GM19467 (cell line): ENCODE measurements around the gene CCDC102A.

Experiments
- ATAC-seq: cut with Tn5 transposase; IDR thresholded peaks from one replicate; pipeline ENCODE4 v1.9.1; 2021; ENCODE audit warnings: mild to moderate bottlenecking, moderate library complexity; ENCODE audit not compliant: unreplicated experiment

Gene CCDC102A

DNA sequence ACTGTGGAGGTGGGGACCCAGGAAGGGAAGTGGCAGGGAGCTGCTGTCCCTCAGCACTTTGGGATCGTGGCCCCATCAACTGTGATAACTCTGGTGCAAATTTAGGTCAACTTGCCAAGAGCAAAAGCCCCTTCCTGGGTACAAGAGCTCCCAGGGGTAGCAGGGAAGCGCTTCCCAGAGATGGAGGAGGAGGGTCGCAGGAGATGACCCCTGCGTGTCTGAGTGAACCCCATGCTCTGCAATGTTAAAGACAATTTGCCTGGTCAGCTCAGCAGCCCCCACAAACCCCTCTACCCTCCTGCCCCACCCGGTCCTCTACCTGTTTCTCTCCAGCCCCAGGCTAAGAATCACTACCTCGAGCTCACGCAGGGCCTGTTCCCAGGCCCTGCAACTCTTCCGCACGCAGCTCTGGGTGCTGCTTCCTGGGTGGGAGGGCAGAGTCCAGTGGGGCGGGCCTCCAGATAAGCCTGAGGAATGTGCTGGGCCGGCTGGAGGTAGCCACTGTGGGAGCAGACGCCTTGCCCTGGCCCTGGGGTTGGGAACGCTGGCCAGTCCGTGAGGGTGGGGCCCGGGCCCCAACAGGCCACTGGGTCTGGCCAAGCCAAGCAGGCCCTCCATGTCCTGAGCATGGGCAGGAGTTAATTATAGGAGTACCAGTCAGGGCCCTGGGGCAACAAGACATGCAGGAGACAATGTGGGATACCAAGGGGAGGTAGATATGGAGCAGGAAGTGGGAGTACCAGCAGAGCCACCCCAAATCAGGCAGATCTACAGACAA, 56.2 kb downstream of the CCDC102A start:
- no peak for ATAC-seq

DNA sequence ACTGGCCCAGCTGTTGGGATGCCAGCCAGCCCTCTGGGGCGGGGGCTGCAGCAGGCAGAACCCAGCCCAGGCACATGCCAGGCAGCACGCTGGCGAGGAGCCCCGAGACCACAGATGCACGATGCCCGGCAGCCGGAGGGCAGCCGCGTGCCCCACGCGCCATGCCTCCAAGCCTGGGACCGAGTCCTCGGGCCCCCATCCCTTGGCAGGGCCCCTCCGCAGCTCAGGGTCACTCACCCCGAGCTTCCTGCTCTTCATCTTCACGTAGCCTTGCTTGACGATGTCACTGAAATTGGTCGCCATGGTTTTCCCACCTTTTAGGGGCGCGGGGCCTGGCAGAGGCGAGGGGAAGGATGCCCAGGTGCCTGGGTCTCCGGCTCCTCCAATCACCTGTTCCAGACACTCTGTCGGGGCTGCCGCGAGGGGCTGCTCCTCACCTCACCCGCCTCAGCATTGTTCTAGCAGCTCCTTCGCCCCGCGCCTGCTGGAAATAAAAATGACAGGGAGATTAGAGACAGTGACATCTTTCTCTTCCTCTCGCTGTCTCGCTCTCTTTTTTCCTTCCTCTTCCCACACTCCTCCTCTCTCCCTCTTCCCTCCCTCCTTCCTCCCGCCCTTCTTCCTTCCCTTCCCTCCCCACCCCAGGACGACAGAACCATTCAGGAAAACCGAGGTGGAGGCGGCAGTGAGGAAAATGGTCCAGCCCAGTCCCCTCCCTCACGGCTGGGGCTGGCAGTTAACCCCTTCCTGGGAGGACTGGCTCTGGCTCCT, 57.0 kb downstream of the CCDC102A start:
- ATAC-seq: no peak

GRCh38 chr16:57478396-57479204, 57.8 kb downstream of the CCDC102A start:
- no peak for ATAC-seq

DNA sequence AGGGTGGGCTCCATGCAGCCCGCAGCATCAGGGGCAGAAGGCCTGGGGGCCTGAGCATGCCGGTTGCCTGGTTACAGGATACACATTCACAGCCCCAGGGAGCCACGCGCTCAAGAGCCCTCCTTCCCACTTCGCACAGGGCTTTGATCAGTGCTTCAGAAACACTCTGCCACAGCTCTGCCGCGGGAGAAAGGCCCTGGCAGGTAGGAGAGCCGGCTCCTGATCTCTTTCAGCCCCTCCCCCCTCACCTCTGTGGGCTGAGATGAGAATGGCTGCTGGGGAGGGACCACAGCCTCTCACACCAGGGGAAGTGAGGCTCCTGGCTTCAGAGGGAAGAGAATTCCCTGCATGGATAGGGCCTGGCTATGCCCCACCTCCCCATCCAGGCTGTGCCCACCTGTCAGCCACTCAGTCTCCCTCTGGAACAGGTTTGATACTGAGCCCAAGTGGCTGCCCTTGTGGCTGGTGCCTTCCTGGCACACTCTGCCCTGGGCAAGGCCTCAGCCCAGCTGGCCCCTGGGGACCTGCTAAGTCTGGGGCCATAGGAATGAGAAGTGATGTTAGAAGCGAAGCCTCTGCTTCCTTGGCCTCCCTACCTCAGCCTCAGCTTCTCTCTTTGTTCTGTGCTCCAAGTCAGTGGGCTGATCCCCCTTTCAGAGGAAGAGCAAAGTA, 58.7 kb downstream of the CCDC102A start:
- ATAC-seq: no peak

DNA sequence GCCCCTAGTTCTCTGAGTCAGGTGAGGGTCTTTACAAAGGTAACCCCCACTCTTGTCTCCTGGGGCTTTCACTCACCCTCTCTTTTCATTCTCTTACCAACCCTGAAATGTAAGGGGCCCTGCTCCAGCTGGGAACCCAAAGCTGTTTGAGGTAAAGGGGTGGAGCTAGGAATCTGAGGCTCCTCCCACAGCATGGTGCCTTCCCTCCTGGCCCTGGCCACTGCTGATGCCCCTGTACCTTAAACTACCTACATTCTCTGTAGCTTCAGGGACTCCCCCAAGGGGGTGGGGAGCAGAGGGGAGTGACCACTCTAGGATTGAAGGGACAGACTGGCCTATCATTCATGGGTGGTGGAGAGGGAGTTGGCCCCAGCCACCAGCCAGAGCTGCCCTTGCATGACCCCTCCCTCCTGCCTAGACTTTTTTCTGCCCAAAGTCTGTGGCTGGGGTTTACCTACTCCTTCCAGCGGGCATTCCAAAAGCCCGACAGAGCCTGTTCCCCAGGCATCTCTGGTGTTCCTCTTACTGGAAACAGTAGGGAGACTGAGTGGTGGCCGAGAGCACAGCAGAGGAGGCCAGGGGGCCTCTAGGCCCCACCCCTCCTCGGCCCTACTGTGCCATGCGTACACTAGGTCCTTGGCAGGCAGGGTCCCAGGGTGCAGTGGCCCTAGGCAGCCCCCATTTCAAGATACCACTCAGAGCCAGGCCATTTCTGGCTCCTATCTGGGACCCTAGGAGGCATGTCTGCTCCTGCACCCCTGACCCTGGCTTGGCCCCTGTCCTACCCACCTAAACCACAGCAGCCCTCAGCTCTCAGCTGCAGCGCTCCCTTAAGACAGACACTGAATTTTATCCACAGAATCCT, 59.6 kb downstream of the CCDC102A start:
- ATAC-seq: no peak

DNA sequence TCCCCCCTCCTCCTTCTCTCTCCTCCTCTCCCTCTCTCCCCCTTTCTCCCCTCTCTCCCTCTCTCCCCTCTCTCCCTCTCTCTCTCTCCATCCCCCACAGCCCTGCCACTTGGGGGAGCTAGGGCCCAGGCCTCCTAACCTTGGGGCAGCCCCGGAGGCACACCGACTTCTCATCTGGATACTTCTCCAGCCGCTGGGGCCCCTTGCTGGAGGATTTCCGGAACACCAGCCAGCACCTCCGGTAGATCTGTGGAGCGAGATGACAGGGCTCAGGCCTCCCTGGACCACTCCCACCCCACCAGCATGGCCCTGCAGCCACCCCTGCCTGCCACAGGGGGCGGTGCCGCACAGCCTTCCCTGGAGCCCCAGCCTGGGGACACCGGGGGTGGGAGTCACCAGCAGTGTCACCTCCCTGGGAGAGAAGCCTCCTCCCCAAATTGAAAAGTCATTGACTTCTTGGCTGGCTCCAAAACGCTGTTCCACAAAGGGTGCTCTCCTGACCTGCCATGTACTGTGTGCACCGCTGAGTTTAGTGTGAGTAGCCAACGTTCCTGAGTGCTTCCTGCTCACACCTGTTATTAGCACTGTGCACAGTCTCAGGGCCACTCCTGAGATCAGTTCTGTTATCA, 60.5 kb downstream of the CCDC102A start:
- peak; percentile 89 for ATAC-seq

GRCh38 chr16:57474671-57475661, 61.4 kb downstream of the CCDC102A start:
- ATAC-seq: no peak

DNA sequence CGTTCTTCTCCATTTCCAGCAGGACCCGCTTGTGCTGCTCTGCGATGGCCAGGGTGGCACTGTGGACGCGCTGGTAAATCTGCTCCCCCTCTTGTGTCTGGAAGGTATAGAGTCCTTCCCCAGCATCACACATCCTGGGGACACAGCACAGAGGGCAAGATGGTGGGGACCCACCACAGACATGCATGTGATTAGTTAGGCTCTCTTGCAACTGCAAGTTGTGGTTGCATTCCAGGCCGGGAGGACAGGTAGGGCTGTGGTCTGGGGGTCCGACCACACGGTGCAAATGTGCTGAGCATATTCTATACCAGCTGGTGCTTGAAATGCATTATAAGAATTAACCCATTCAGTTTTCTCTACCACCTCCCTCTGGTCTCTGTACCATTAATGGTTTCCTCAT, 62.5 kb downstream of the CCDC102A start:
- no peak for ATAC-seq

- ATAC-seq: no peak
Observed at GRCh38 chr16:57473176-57473840, 63.1 kb downstream of the CCDC102A start.

GRCh38 chr16:57472665-57473060, 63.7 kb downstream of the CCDC102A start:
- no peak for ATAC-seq

DNA sequence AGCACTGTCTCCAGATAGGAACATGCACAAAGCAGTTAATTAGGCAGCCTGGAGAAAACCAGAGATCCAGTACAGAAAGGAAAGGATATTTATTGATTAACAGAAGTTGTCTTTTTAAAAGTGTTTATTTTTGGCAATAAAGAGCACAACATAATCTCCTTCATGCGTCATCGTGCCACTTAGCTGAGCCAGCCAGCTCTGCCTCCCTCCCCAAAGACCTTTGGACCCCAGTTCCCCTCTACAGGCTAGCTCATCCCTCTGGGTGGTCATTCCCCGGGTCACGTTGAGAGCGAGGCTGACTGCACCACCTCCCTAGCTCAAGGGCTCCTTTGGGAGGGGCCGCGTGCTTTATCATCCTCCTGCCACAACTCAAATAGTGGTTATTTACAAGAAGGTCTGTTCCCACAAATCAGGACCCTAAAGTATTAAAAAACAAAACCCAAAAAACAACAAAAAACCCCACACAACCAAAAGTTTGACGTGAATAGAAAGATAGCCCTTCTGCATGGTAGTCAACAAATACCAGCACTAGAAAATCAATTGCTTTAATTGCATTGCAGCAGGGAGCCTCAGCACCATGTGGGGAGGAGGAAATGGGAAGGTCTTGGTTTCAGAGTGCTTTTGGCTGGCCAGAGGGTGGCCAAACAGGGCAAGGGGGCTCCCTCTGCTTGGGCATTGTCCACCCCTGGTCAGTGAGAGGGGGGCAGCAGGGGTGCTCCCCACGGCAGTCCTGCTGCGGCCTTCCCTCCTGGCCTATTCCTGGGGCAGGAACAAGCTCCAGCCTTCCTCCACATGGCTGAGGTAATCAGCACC, 64.3 kb downstream of the CCDC102A start:
- ATAC-seq: no peak

GRCh38 chr16:57471209-57471608, 65.2 kb downstream of the CCDC102A start:
- no peak for ATAC-seq

GRCh38 chr16:57470711-57471110, 65.7 kb downstream of the CCDC102A start:
- ATAC-seq: no peak

DNA sequence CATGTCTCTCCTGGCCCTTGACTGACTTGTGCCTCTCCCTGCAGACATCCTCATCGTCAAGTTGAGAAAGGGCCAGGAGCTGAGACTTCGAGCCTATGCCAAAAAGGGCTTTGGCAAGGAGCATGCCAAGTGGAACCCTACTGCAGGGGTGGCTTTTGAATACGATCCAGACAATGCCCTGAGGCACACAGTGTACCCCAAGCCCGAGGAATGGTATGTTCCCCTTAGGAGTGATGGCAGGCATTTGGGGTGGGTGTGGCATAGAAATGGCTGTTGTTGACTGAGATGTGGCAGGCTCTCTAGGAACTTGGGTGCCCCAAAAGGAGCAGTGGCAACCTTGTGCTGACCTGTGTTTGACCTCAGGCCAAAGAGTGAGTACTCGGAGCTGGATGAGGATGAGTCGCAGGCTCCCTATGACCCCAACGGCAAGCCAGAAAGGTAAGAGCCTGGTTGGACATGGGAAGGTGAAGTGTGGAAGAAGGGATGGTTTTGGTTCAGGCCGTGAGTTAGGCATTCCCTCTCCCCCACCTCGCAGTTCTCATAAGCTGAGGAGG, 66.4 kb downstream of the CCDC102A start:
- ATAC-seq: no peak

DNA sequence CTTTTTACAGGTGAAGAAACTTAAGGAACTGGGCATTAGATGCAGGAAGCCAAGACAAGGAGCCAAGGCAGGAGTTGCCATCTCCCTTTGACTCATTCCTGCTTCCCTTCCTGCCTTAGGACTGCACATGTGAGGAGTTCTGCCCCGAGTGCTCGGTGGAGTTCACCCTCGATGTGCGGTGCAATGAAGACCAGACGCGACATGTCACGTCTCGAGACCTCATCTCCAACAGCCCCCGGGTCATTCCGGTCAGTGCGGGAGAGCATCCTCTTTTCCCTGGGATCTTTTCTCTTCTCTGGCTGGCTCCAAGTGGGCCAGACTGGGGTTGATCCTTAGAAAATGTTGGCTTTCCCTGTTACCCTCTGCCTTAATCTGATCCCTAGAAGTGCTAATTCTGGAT, 67.3 kb downstream of the CCDC102A start:
- no peak for ATAC-seq

GRCh38 chr16:57468346-57468745, 68.0 kb downstream of the CCDC102A start:
- ATAC-seq: no peak

GRCh38 chr16:57464523-57464922, 71.8 kb downstream of the CCDC102A start:
- ATAC-seq: no peak
